Liver (tissue), 9 donors: Measurements from ENCODE around the gene CCDC83. TPM values are rescaled to one million over a fixed set of nuclear protein-coding genes. Genes with fewer than 3 reads are reported as not detected.

Experiments
- DNase-seq: peaks from one replicate; pipeline ENCODE4 v3.0.0-alpha.2; 2017; ENCODE audit warnings: low spot score
- H3K27ac ChIP-seq, 2 donors: one replicate each; pipeline ENCODE4 v1.7.0; 2013; ENCODE audit warnings: inconsistent platforms in 2 of 2, low read length in 2 of 2, control low read depth in 1 of 2, low read depth in 1 of 2, mild to moderate bottlenecking in 1 of 2
- H3K27me3 ChIP-seq, 4 donors: one replicate each; pipeline versions ENCODE4 v1.6.1 to v1.7.0; 2013; ENCODE audit warnings: low read length in 3 of 4, inconsistent platforms in 1 of 4, mild to moderate bottlenecking in 1 of 4, moderate library complexity in 1 of 4; ENCODE audit not compliant: control insufficient read depth in 4 of 4, insufficient read depth in 4 of 4
- H3K36me3 ChIP-seq, 4 donors: one replicate each; pipeline versions ENCODE4 v1.6.1 to v1.7.0; 2013; ENCODE audit warnings: low read length in 3 of 4, mild to moderate bottlenecking in 3 of 4, low read depth in 1 of 4, moderate library complexity in 1 of 4; ENCODE audit not compliant: control insufficient read depth in 4 of 4, insufficient read depth in 3 of 4
- H3K4me1 ChIP-seq, 4 donors: one replicate each; pipeline versions ENCODE4 v1.6.1 to v1.7.0; 2013; ENCODE audit warnings: low read length in 3 of 4, mild to moderate bottlenecking in 3 of 4, moderate library complexity in 1 of 4; ENCODE audit not compliant: control insufficient read depth in 4 of 4, insufficient read depth in 4 of 4
- H3K4me3 ChIP-seq, 3 donors: one replicate each; pipeline versions ENCODE4 v1.6.1 to v1.7.0; 2013; ENCODE audit warnings: low read length in 3 of 3, control low read depth in 1 of 3, low read depth in 1 of 3, mild to moderate bottlenecking in 1 of 3
- H3K9ac ChIP-seq, 2 donors: one replicate each; pipeline ENCODE4 v1.7.0; 2013; ENCODE audit warnings: low read length in 2 of 2, mild to moderate bottlenecking in 2 of 2, moderate library complexity in 2 of 2, control low read depth in 1 of 2, low read depth in 1 of 2
- H3K9me3 ChIP-seq, 4 donors: one replicate each; pipeline versions ENCODE4 v1.6.1 to v1.7.0; 2013; ENCODE audit warnings: low read length in 3 of 4; ENCODE audit not compliant: control insufficient read depth in 4 of 4
- EGR1 ChIP-seq, 2 donors: IDR thresholded peaks; 2 replicates each; pipeline ENCODE4 v1.6.1; 2016 to 2018; ENCODE audit warnings: antibody characterized with exemption in 2 of 2, low read depth in 2 of 2
- FOXA1 ChIP-seq: IDR thresholded peaks from 2 replicates; pipeline ENCODE4 v1.6.1; 2016; ENCODE audit warnings: antibody characterized with exemption
- FOXA2 ChIP-seq: IDR thresholded peaks from 2 replicates; pipeline ENCODE4 v1.6.1; 2016; ENCODE audit warnings: antibody characterized with exemption
- GABPA ChIP-seq, 2 donors: IDR thresholded peaks in 1 of 2; conservative IDR thresholded peaks in 1 of 2; 2 replicates each; pipeline ENCODE4 v1.6.1; 2016; ENCODE audit warnings: antibody characterized with exemption in 2 of 2, mild to moderate bottlenecking in 1 of 2, moderate library complexity in 1 of 2
- HNF4A ChIP-seq, 2 donors: conservative IDR thresholded peaks; 2 replicates each; pipeline ENCODE4 v1.6.1; 2016; ENCODE audit warnings: antibody characterized with exemption in 2 of 2, mild to moderate bottlenecking in 2 of 2
- HNF4G ChIP-seq: IDR thresholded peaks from 2 replicates; pipeline ENCODE4 v1.6.1; 2016; ENCODE audit warnings: antibody characterized with exemption
- MAX ChIP-seq: IDR thresholded peaks from 2 replicates; pipeline ENCODE4 v1.6.1; 2016; ENCODE audit warnings: antibody characterized with exemption
- NR2F2 ChIP-seq: IDR thresholded peaks from 2 replicates; pipeline ENCODE4 v1.6.1; 2016; ENCODE audit warnings: antibody characterized with exemption
- RAD21 ChIP-seq, 2 donors: IDR thresholded peaks; 2 replicates each; pipeline ENCODE4 v1.6.1; 2016; ENCODE audit warnings: antibody characterized with exemption in 2 of 2, mild to moderate bottlenecking in 2 of 2
- SP1 ChIP-seq: IDR thresholded peaks from 2 replicates; pipeline ENCODE4 v1.6.1; 2018; ENCODE audit warnings: antibody characterized with exemption, mild to moderate bottlenecking
- TAF1 ChIP-seq: conservative IDR thresholded peaks from 2 replicates; pipeline ENCODE4 v1.6.1; 2016; ENCODE audit warnings: antibody characterized with exemption, mild to moderate bottlenecking
- YY1 ChIP-seq: IDR thresholded peaks from 2 replicates; pipeline ENCODE4 v1.6.1; 2016; ENCODE audit warnings: antibody characterized with exemption, mild to moderate bottlenecking
- WGBS: extraction: QIAGEN DNeasy Blood & Tissue Kit; methylation state at CpG from one replicate; pipeline ENCODE4 v1.1.7; 2013; 5-methylcytosine and 5-hydroxymethylcytosine counted together
- polyA plus RNA-seq, 2 donors: library from polyadenylated mRNA; stranded (reverse) in 1 of 2; unstranded in 1 of 2; fragments of 200-250 nt in 1 of 2; fragments of >200 nt in 1 of 2; fragmentation: Nextera tagmentation in 1 of 2; extraction: Ambion mirVana in 1 of 2; gene quantifications; one replicate each; pipeline versions ENCODE4 v1.2.1 to v1.2.3, GENCODE V29; 2013 to 2015
- total RNA-seq, 2 donors: library from RNA; depleted of rRNA; stranded (reverse); fragments of >200 nt; gene quantifications; one replicate each; pipeline ENCODE4 v1.2.3, GENCODE V29; 2014
- TF ChIP-seq, protein P1 (sequence below): IDR thresholded peaks from 2 replicates; pipeline ENCODE4 v1.6.1; 2016; ENCODE audit warnings: antibody characterized with exemption
- TF ChIP-seq, protein P2 (sequence below): IDR thresholded peaks from 2 replicates; pipeline ENCODE4 v1.6.1; 2016; ENCODE audit warnings: antibody characterized with exemption
- TF ChIP-seq, protein P3 (sequence below): IDR thresholded peaks from 2 replicates; pipeline ENCODE4 v1.6.1; 2016; ENCODE audit warnings: antibody characterized with exemption, mild to moderate bottlenecking
- TF ChIP-seq, protein P4 (sequence below): fragments of 150-350 bp; IDR thresholded peaks from 2 replicates; pipeline ENCODE4 v1.5.1; 2017; ENCODE audit warnings: improper control_type of control experiment, low read depth, low read length; ENCODE audit not compliant: missing input control
- donor health status: healthy.
- donor health status: healthy.
- donor health status: healthy.
- donor health status: healthy.
- donor health status: healthy.

Gene CCDC83
- total and polyA plus RNA-seq, 4 donors: not detected

DNA sequence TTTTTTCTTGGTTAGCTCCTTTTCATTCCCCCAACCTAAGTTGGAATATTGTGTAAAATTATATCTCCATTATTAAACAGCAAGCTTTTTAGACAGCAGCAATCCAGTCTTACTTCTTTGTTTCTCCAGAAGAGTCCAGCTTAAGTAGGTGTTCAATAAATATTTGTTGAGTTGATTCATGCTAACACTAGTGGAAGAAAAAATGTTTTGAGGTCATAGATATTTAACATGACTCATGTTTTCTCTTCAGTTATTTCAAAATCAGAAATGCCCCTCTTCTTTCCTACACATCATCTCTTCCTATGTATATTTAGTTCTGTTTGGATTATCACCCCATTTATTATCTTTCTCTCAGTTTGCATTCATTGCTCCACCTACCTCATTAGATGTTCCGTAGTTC is 20.3 kb downstream of the CCDC83 start (continued):
- TF ChIP-seq, protein P1, sequence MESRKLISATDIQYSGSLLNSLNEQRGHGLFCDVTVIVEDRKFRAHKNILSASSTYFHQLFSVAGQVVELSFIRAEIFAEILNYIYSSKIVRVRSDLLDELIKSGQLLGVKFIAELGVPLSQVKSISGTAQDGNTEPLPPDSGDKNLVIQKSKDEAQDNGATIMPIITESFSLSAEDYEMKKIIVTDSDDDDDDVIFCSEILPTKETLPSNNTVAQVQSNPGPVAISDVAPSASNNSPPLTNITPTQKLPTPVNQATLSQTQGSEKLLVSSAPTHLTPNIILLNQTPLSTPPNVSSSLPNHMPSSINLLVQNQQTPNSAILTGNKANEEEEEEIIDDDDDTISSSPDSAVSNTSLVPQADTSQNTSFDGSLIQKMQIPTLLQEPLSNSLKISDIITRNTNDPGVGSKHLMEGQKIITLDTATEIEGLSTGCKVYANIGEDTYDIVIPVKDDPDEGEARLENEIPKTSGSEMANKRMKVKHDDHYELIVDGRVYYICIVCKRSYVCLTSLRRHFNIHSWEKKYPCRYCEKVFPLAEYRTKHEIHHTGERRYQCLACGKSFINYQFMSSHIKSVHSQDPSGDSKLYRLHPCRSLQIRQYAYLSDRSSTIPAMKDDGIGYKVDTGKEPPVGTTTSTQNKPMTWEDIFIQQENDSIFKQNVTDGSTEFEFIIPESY: no peak
- no peak for TF ChIP-seq TAF1
- TF ChIP-seq, protein P2, sequence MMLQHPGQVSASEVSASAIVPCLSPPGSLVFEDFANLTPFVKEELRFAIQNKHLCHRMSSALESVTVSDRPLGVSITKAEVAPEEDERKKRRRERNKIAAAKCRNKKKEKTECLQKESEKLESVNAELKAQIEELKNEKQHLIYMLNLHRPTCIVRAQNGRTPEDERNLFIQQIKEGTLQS: no peak

- TF ChIP-seq RAD21 (IDR thresholded peaks at IDR 0.05) (no peak), NR2F2 (no peak), SP1 (no peak), HNF4A (conservative IDR thresholded peaks at IDR 0.05) (no peak)
- TF ChIP-seq, protein P1: no peak
- no peaks in the 10 kb centered on the region for H3K9me3 ChIP-seq
- 84% methylated on average over 4 of the region's 4 CpGs for WGBS
- no peaks in the 10 kb centered on the region for H3K27me3 ChIP-seq
- no peak for DNase-seq
- no peak overlapping the region for H3K4me3 ChIP-seq
- H3K36me3 ChIP-seq: no peaks in the 10 kb centered on the region
- no peak overlapping the region for H3K27ac ChIP-seq
- H3K4me1 ChIP-seq: no peaks in the 10 kb centered on the region
- no peak overlapping the region for H3K9ac ChIP-seq
Measured at GRCh38 chr11:85884581-85885021, 29.4 kb downstream of the CCDC83 start.

GRCh38 chr11:85886089-85887056 is 31.2 kb downstream of the CCDC83 start:
- Histone ChIP-seq H3K36me3 (no peaks in the 10 kb centered on the region), H3K4me1 (no peaks in the 10 kb centered on the region), H3K27ac (no peak overlapping the region), H3K9me3 (no peaks in the 10 kb centered on the region), H3K27me3 (no peaks in the 10 kb centered on the region), H3K9ac (no peak overlapping the region), H3K4me3 (no peak overlapping the region)
- DNase-seq: no peak
- 89% methylated on average over 7 of the region's 7 CpGs for WGBS
- TF ChIP-seq TAF1 (no peak), FOXA2 (no peak), HNF4G (no peak), EGR1 (IDR thresholded peaks at IDR 0.05; ENCODE audit: low read depth in 2 of 2) (no peak), NR2F2 (no peak), MAX (no peak), GABPA (IDR thresholded peaks at IDR 0.05 in 1 of 2, conservative IDR thresholded peaks at IDR 0.05 in 1 of 2) (no peak), YY1 (no peak), HNF4A (conservative IDR thresholded peaks at IDR 0.05) (no peak), FOXA1 (no peak)
- TF ChIP-seq, protein P3, sequence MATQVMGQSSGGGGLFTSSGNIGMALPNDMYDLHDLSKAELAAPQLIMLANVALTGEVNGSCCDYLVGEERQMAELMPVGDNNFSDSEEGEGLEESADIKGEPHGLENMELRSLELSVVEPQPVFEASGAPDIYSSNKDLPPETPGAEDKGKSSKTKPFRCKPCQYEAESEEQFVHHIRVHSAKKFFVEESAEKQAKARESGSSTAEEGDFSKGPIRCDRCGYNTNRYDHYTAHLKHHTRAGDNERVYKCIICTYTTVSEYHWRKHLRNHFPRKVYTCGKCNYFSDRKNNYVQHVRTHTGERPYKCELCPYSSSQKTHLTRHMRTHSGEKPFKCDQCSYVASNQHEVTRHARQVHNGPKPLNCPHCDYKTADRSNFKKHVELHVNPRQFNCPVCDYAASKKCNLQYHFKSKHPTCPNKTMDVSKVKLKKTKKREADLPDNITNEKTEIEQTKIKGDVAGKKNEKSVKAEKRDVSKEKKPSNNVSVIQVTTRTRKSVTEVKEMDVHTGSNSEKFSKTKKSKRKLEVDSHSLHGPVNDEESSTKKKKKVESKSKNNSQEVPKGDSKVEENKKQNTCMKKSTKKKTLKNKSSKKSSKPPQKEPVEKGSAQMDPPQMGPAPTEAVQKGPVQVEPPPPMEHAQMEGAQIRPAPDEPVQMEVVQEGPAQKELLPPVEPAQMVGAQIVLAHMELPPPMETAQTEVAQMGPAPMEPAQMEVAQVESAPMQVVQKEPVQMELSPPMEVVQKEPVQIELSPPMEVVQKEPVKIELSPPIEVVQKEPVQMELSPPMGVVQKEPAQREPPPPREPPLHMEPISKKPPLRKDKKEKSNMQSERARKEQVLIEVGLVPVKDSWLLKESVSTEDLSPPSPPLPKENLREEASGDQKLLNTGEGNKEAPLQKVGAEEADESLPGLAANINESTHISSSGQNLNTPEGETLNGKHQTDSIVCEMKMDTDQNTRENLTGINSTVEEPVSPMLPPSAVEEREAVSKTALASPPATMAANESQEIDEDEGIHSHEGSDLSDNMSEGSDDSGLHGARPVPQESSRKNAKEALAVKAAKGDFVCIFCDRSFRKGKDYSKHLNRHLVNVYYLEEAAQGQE: no peak
- TF ChIP-seq, protein P4, sequence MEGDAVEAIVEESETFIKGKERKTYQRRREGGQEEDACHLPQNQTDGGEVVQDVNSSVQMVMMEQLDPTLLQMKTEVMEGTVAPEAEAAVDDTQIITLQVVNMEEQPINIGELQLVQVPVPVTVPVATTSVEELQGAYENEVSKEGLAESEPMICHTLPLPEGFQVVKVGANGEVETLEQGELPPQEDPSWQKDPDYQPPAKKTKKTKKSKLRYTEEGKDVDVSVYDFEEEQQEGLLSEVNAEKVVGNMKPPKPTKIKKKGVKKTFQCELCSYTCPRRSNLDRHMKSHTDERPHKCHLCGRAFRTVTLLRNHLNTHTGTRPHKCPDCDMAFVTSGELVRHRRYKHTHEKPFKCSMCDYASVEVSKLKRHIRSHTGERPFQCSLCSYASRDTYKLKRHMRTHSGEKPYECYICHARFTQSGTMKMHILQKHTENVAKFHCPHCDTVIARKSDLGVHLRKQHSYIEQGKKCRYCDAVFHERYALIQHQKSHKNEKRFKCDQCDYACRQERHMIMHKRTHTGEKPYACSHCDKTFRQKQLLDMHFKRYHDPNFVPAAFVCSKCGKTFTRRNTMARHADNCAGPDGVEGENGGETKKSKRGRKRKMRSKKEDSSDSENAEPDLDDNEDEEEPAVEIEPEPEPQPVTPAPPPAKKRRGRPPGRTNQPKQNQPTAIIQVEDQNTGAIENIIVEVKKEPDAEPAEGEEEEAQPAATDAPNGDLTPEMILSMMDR: no peak
- TF ChIP-seq, protein P2: no peak
